ENCODE measurements around the gene GDF15.

Gene GDF15

GRCh38 chr19:18385359-18385674 lies 641 bp upstream of the GDF15 start:
- Histone ChIP-seq H3K4me3 (ENCODE audit: low read depth, low read length) (no peak overlapping the region), H3K36me3 (ENCODE audit: control insufficient read depth, insufficient read depth, low read length) (no peaks in the 10 kb centered on the region; the same call in 1 of the 2 replicates), H3K27ac (ENCODE audit: low read depth, low read length) (no peak overlapping the region), H3K9ac (ENCODE audit: low read depth, low read length) (no peak overlapping the region), H3K9me3 (ENCODE audit: control insufficient read depth, insufficient read depth, low read length) (no peaks in the 10 kb centered on the region), H3K27me3 (ENCODE audit: control insufficient read depth, insufficient read depth, low read length) (peaks cover 22% of the 10 kb centered on the region), H3K4me1 (ENCODE audit: control insufficient read depth, insufficient read depth, low read length) (peaks cover 4% of the 10 kb centered on the region; the same call in 1 of the 2 replicates)

DNA sequence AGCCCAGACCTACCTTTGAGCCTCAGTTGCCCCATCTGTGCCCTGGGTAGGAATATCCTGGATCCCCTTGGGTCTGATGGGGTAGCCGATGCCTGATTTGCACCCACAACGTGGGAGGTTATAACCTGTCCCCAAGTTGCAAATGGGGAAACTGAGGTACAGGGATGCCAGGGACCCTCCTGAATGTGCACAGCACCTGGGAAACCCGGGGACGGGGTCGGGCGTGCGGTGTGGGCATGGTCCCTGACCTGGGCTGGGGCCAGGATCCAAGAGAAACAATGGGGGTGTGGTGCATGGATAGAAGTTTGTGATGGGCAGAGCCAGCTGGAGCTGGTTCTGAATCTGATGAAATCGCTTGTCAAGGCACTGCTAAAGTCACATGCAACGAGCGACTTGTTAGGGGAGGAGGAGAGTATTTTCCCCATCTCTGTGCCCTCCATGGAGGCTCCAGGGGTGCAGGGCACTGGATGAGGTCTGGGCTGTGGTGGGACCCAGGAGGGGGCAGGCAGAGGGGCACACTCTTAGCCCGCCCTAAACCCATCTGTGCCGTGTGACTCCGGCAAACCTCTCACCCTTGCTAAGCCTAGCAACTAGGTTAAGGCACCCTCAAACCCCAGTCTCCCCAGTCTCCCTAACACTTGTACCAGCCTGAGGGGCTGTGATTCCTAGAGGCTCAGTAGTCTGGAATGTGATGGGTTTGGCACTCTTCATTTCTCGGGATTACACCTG lies 749 bp downstream of the GDF15 start:
- no peaks in the 10 kb centered on the region; the same call in 1 of the 2 replicates for H3K36me3 ChIP-seq (ENCODE audit: control insufficient read depth, insufficient read depth, low read length)
- H3K27me3 ChIP-seq (ENCODE audit: control insufficient read depth, insufficient read depth, low read length): peaks cover 22% of the 10 kb centered on the region
- no peak overlapping the region for H3K9ac ChIP-seq (ENCODE audit: low read depth, low read length)
- H3K9me3 ChIP-seq (ENCODE audit: control insufficient read depth, insufficient read depth, low read length): no peaks in the 10 kb centered on the region
- H3K4me3 ChIP-seq (ENCODE audit: low read depth, low read length): peak overlapping the region; percentile 40; the same call in 1 of the 2 replicates
- no peak overlapping the region for H3K27ac ChIP-seq (ENCODE audit: low read depth, low read length)
- peaks cover 4% of the 10 kb centered on the region; the same call in 1 of the 2 replicates for H3K4me1 ChIP-seq (ENCODE audit: control insufficient read depth, insufficient read depth, low read length)

GRCh38 chr19:18388100-18388959 lies 2.4 kb downstream of the GDF15 start:
- peaks cover 22% of the 10 kb centered on the region for H3K27me3 ChIP-seq (ENCODE audit: control insufficient read depth, insufficient read depth, low read length)
- peak overlapping the region; percentile 56; the same call in 1 of the 2 replicates for H3K4me3 ChIP-seq (ENCODE audit: low read depth, low read length)
- no peak overlapping the region for H3K27ac ChIP-seq (ENCODE audit: low read depth, low read length)
- no peaks in the 10 kb centered on the region for H3K9me3 ChIP-seq (ENCODE audit: control insufficient read depth, insufficient read depth, low read length)
- H3K4me1 ChIP-seq (ENCODE audit: control insufficient read depth, insufficient read depth, low read length): peaks cover 4% of the 10 kb centered on the region; the same call in 1 of the 2 replicates
- H3K9ac ChIP-seq (ENCODE audit: low read depth, low read length): no peak overlapping the region
- H3K36me3 ChIP-seq (ENCODE audit: control insufficient read depth, insufficient read depth, low read length): no peaks in the 10 kb centered on the region; the same call in 1 of the 2 replicates

GRCh38 chr19:18388960-18389725 lies 3.2 kb downstream of the GDF15 start:
- Histone ChIP-seq H3K36me3 (ENCODE audit: control insufficient read depth, insufficient read depth, low read length) (no peaks in the 10 kb centered on the region; the same call in 1 of the 2 replicates), H3K4me1 (ENCODE audit: control insufficient read depth, insufficient read depth, low read length) (peaks cover 4% of the 10 kb centered on the region; the same call in 1 of the 2 replicates), H3K9me3 (ENCODE audit: control insufficient read depth, insufficient read depth, low read length) (no peaks in the 10 kb centered on the region), H3K27me3 (ENCODE audit: control insufficient read depth, insufficient read depth, low read length) (peaks cover 22% of the 10 kb centered on the region), H3K27ac (ENCODE audit: low read depth, low read length) (no peak overlapping the region), H3K9ac (ENCODE audit: low read depth, low read length) (no peak overlapping the region), H3K4me3 (ENCODE audit: low read depth, low read length) (no peak overlapping the region)

- no peaks in the 10 kb centered on the region for H3K9me3 ChIP-seq (ENCODE audit: control insufficient read depth, insufficient read depth, low read length)
- no peak overlapping the region for H3K27ac ChIP-seq (ENCODE audit: low read depth, low read length)
- peaks cover 22% of the 10 kb centered on the region for H3K27me3 ChIP-seq (ENCODE audit: control insufficient read depth, insufficient read depth, low read length)
- H3K36me3 ChIP-seq (ENCODE audit: control insufficient read depth, insufficient read depth, low read length): no peaks in the 10 kb centered on the region; the same call in 1 of the 2 replicates
- no peak overlapping the region for H3K4me3 ChIP-seq (ENCODE audit: low read depth, low read length)
- H3K4me1 ChIP-seq (ENCODE audit: control insufficient read depth, insufficient read depth, low read length): peaks cover 4% of the 10 kb centered on the region; the same call in 1 of the 2 replicates
- H3K9ac ChIP-seq (ENCODE audit: low read depth, low read length): no peak overlapping the region
Observed at GRCh38 chr19:18389726-18390064, 3.7 kb downstream of the GDF15 start.

DNA sequence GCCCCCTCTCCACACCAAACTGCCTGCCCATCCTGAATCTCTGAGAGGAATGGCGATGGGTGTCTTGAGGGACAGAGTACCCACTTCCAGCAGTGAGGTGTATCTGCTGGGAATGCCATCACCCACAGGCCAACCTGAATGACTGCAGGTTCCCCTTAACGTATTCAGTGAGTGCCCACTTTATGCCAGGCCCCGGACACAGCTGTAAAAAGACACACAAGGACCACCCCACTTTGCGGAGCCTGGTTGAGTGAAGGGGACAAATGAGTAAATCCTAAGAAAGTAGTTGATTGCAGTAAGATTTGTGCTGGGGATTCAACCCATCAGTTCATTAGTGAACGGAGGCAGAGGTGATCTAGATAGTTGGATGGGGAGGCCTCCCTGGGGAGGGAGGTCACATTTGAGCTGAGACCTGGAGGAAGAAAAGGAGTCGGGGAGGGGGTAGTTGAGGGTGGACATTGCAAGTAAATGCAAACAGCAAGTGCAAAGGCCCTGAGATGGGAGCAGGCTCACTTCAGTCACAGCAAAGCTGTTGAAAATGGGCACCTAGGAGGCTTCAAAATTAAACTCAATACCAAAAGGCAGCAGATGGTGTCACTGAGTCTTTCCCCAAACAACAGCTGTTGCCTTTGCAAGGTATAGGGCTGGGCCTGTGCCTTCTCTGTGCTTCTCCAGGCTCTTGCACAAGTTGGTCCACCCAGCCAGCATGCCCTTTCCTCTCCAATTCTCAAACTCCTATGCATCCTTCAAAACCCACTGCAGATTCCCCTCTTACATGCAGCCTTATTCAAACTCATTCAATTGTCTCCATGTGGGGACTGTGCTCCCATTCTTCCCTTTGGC lies 4.3 kb downstream of the GDF15 start:
- no peak overlapping the region for H3K4me3 ChIP-seq (ENCODE audit: low read depth, low read length)
- H3K9ac ChIP-seq (ENCODE audit: low read depth, low read length): no peak overlapping the region
- H3K9me3 ChIP-seq (ENCODE audit: control insufficient read depth, insufficient read depth, low read length): no peaks in the 10 kb centered on the region
- peaks cover 4% of the 10 kb centered on the region; the same call in 1 of the 2 replicates for H3K4me1 ChIP-seq (ENCODE audit: control insufficient read depth, insufficient read depth, low read length)
- no peaks in the 10 kb centered on the region; the same call in 1 of the 2 replicates for H3K36me3 ChIP-seq (ENCODE audit: control insufficient read depth, insufficient read depth, low read length)
- peaks cover 22% of the 10 kb centered on the region for H3K27me3 ChIP-seq (ENCODE audit: control insufficient read depth, insufficient read depth, low read length)
- no peak overlapping the region for H3K27ac ChIP-seq (ENCODE audit: low read depth, low read length)

DNA sequence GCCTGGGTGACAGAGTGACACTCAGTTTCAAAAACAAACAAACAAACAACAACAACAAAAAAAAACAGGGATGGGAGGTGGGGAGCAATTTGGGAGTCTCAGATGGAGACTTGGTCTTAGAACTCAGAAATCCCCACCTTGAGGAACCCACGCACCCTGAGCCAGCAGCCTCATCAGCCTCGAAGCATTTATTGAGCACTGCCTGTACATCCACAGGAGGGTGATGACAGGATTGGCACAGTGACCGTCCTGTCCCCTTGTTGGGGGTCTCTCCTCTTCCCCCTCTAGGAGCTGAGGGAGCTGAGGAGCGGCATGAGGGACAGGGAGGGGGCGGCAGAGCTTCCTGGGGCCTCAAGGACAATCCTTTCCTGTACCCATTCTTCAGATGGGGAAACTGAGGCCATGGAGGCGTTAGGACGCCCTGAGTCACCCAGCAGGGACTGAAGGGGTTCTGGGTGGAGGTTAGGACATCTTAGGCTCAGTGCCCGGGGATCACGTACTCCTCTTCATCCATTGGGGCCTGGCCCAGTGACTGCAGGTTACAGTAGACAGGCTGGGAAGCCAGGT lies 5.6 kb downstream of the GDF15 start:
- no peaks in the 10 kb centered on the region for H3K9me3 ChIP-seq (ENCODE audit: control insufficient read depth, insufficient read depth, low read length)
- peaks cover 21% of the 10 kb centered on the region for H3K27me3 ChIP-seq (ENCODE audit: control insufficient read depth, insufficient read depth, low read length)
- H3K4me1 ChIP-seq (ENCODE audit: control insufficient read depth, insufficient read depth, low read length): no peaks in the 10 kb centered on the region
- H3K4me3 ChIP-seq (ENCODE audit: low read depth, low read length): no peak overlapping the region
- H3K9ac ChIP-seq (ENCODE audit: low read depth, low read length): no peak overlapping the region
- no peak overlapping the region for H3K27ac ChIP-seq (ENCODE audit: low read depth, low read length)
- no peaks in the 10 kb centered on the region; the same call in 1 of the 2 replicates for H3K36me3 ChIP-seq (ENCODE audit: control insufficient read depth, insufficient read depth, low read length)

DNA sequence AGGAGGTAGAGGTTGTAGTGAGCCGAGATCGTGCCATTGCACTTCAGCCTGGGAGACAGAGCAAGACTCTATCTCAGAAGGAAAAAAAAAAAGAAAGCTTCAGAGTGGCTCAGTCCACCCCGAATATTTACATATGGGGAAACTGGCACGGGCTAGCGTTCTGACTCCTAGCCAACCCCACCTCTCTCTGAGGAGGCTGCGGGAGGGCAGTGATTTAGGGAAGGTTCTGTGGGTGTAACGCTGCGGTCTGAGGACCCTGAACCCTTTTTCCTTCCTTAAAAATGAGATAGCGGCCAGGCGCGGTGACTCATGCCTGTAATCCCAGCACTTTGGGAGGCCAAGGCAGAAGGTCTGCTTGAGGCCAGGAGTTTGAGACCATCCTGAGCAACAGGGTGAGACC lies 6.5 kb downstream of the GDF15 start:
- Histone ChIP-seq H3K9me3 (ENCODE audit: control insufficient read depth, insufficient read depth, low read length) (no peaks in the 10 kb centered on the region), H3K4me1 (ENCODE audit: control insufficient read depth, insufficient read depth, low read length) (no peaks in the 10 kb centered on the region), H3K9ac (ENCODE audit: low read depth, low read length) (no peak overlapping the region), H3K27ac (ENCODE audit: low read depth, low read length) (no peak overlapping the region), H3K4me3 (ENCODE audit: low read depth, low read length) (no peak overlapping the region), H3K27me3 (ENCODE audit: control insufficient read depth, insufficient read depth, low read length) (peaks cover 12% of the 10 kb centered on the region), H3K36me3 (ENCODE audit: control insufficient read depth, insufficient read depth, low read length) (no peaks in the 10 kb centered on the region; the same call in 1 of the 2 replicates)

GRCh38 chr19:18392926-18393325 lies 7.0 kb downstream of the GDF15 start:
- no peak overlapping the region for H3K9ac ChIP-seq (ENCODE audit: low read depth, low read length)
- no peak overlapping the region for H3K4me3 ChIP-seq (ENCODE audit: low read depth, low read length)
- H3K9me3 ChIP-seq (ENCODE audit: control insufficient read depth, insufficient read depth, low read length): no peaks in the 10 kb centered on the region
- H3K36me3 ChIP-seq (ENCODE audit: control insufficient read depth, insufficient read depth, low read length): no peaks in the 10 kb centered on the region; the same call in 1 of the 2 replicates
- no peak overlapping the region for H3K27ac ChIP-seq (ENCODE audit: low read depth, low read length)
- no peaks in the 10 kb centered on the region for H3K4me1 ChIP-seq (ENCODE audit: control insufficient read depth, insufficient read depth, low read length)
- H3K27me3 ChIP-seq (ENCODE audit: control insufficient read depth, insufficient read depth, low read length): peaks cover 7% of the 10 kb centered on the region

DNA sequence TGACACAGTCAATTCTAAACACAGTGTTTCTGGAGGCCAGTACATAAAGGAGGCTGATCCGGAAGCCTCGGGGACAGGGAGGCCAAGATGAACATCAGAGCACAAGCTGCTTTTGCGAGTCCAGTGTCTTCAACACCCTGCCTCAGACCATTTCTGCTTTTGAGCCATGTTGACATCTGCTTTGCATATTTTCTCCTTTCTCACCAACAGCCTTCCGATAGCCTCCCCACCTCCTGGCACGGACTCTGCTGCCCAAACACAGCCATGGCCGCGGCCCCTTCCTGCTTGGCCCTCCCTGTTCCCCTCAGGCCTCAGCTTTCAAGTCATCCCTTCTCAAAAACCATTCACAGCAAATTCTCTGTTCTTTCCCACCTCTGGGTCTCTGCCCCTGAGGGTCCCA lies 7.9 kb downstream of the GDF15 start:
- no peaks in the 10 kb centered on the region; the same call in 1 of the 2 replicates for H3K36me3 ChIP-seq (ENCODE audit: control insufficient read depth, insufficient read depth, low read length)

More for the DNA sequence above, 7.9 kb downstream of the GDF15 start:
- Histone ChIP-seq H3K9me3 (ENCODE audit: control insufficient read depth, insufficient read depth, low read length) (no peaks in the 10 kb centered on the region), H3K4me1 (ENCODE audit: control insufficient read depth, insufficient read depth, low read length) (no peaks in the 10 kb centered on the region), H3K4me3 (ENCODE audit: low read depth, low read length) (no peak overlapping the region), H3K9ac (ENCODE audit: low read depth, low read length) (no peak overlapping the region), H3K27ac (ENCODE audit: low read depth, low read length) (no peak overlapping the region), H3K27me3 (ENCODE audit: control insufficient read depth, insufficient read depth, low read length) (no peaks in the 10 kb centered on the region; the same call in 1 of the 2 replicates)
